Osteocyte (in vitro differentiated cells): Measurements from ENCODE around the gene P2RY12. TPM values are rescaled to one million over a fixed set of nuclear protein-coding genes. Genes with fewer than 3 reads are reported as not detected.

Source experiments
- DNase-seq: peaks from one replicate; pipeline ENCODE4 v3.0.0; 2021; ENCODE audit warnings: mixed read lengths; ENCODE audit not compliant: unreplicated experiment; ENCODE audit errors: extremely low spot score
- H3K27ac Mint-ChIP-seq: one replicate; pipeline ENCODE4 v1.8.0; 2021; ENCODE audit warnings: mild to moderate bottlenecking, mixed read lengths; ENCODE audit not compliant: unreplicated experiment
- H3K27me3 Mint-ChIP-seq: one replicate; pipeline ENCODE4 v1.8.0; 2021; ENCODE audit warnings: mixed read lengths; ENCODE audit not compliant: unreplicated experiment
- H3K36me3 Mint-ChIP-seq: one replicate; pipeline ENCODE4 v1.8.0; 2021; ENCODE audit warnings: mixed read lengths; ENCODE audit not compliant: unreplicated experiment
- H3K4me1 Mint-ChIP-seq: one replicate; pipeline ENCODE4 v1.8.0; 2021; ENCODE audit warnings: mixed read lengths; ENCODE audit not compliant: unreplicated experiment
- H3K4me3 Mint-ChIP-seq: one replicate; pipeline ENCODE4 v1.8.0; 2021; ENCODE audit warnings: mild to moderate bottlenecking, moderate library complexity, mixed read lengths; ENCODE audit not compliant: unreplicated experiment
- H3K9me3 Mint-ChIP-seq: one replicate; pipeline ENCODE4 v1.8.0; 2021; ENCODE audit warnings: mixed read lengths; ENCODE audit not compliant: unreplicated experiment
- CTCF ChIP-seq: fragments of 200-600 bp; sonication (generic); IDR thresholded peaks from 2 replicates; pipeline ENCODE4 v1.5.0; 2021; ENCODE audit warnings: antibody characterized with exemption, mild to moderate bottlenecking, moderate library complexity
- total RNA-seq: library from RNA; stranded (reverse); gene quantifications from 2 replicates; pipeline ENCODE4 v1.2.1, GENCODE V29; 2021

Gene P2RY12
- total RNA-seq, 1 donor from 2014 or later, result not detected

- H3K4me1 Mint-ChIP-seq, result peaks cover 6% of the 10 kb centered on the region
- H3K36me3 Mint-ChIP-seq, result no peaks in the 10 kb centered on the region
Measured at GRCh38 chr3:151426341-151426657, 41.7 kb upstream of the P2RY12 start.

GRCh38 chr3:151425627-151426340, 41.2 kb upstream of the P2RY12 start:
- Mint-ChIP-seq H3K36me3 (no peaks in the 10 kb centered on the region), H3K27me3 (no peaks in the 10 kb centered on the region), H3K27ac (no peak overlapping the region), H3K4me3 (no peak overlapping the region), H3K9me3 (no peaks in the 10 kb centered on the region), H3K4me1 (peaks cover 5% of the 10 kb centered on the region)
- peak; percentile 44 for TF ChIP-seq CTCF
- DNase-seq, result no peak

More at GRCh38 chr3:151426341-151426657, 41.7 kb upstream of the P2RY12 start:
- Mint-ChIP-seq H3K27me3 (no peaks in the 10 kb centered on the region), H3K9me3 (no peaks in the 10 kb centered on the region), H3K4me3 (no peak overlapping the region), H3K27ac (no peak overlapping the region)
- TF ChIP-seq CTCF, result no peak
- DNase-seq, result no peak

- no peak overlapping the region for H3K4me3 Mint-ChIP-seq
- H3K9me3 Mint-ChIP-seq, result no peaks in the 10 kb centered on the region
- peaks cover 4% of the 10 kb centered on the region for H3K4me1 Mint-ChIP-seq
- no peak for TF ChIP-seq CTCF
- no peaks in the 10 kb centered on the region for H3K36me3 Mint-ChIP-seq
- no peak overlapping the region for H3K27ac Mint-ChIP-seq
- no peaks in the 10 kb centered on the region for H3K27me3 Mint-ChIP-seq
- no peak for DNase-seq
Measured at GRCh38 chr3:151423091-151423490, 38.5 kb upstream of the P2RY12 start.

- Mint-ChIP-seq H3K36me3 (no peaks in the 10 kb centered on the region), H3K27ac (no peak overlapping the region), H3K27me3 (no peaks in the 10 kb centered on the region), H3K4me3 (no peak overlapping the region), H3K9me3 (no peaks in the 10 kb centered on the region), H3K4me1 (peaks cover 4% of the 10 kb centered on the region)
- TF ChIP-seq CTCF, result no peak
- DNase-seq, result no peak
Measured at GRCh38 chr3:151421938-151422337, 37.4 kb upstream of the P2RY12 start.

GRCh38 chr3:151419806-151420205, 35.3 kb upstream of the P2RY12 start:
- H3K27ac Mint-ChIP-seq, result no peak overlapping the region
- TF ChIP-seq CTCF, result no peak
- H3K9me3 Mint-ChIP-seq, result no peaks in the 10 kb centered on the region
- no peaks in the 10 kb centered on the region for H3K36me3 Mint-ChIP-seq
- H3K4me3 Mint-ChIP-seq, result no peak overlapping the region
- peaks cover 2% of the 10 kb centered on the region for H3K4me1 Mint-ChIP-seq
- DNase-seq, result no peak
- H3K27me3 Mint-ChIP-seq, result no peaks in the 10 kb centered on the region
